A673 (cell line): Measurements from ENCODE around the gene TSPAN5. TPM values are rescaled to one million over a fixed set of nuclear protein-coding genes. Genes with fewer than 3 reads are reported as not detected.

Experiments used
- BruUV-seq: library from RNA; stranded (reverse); fragments of 400-500 nt; replicated peaks from 2 replicates; lab custom pipeline; 2021; lab: Mats Ljungman, UMichigan
- CTCF ChIA-PET: fragments of 300-600 bp; sonication (Branson Sonifier 250); formaldehyde crosslinking; loops from one replicate; lab custom pipeline; 2022; ENCODE audit warnings: antibody characterized with exemption; lab: Charles Lee
- POLR2A ChIA-PET: fragments of 300-600 bp; sonication (Branson Sonifier 250); formaldehyde crosslinking; loops from one replicate; lab custom pipeline; 2022; ENCODE audit warnings: antibody characterized with exemption; ENCODE audit not compliant: low non-redundant PET; lab: Charles Lee
- DNase-seq: peaks from one replicate; pipeline ENCODE4 v3.0.0-alpha.2; 2015; ENCODE audit warnings: low spot score
- H3K27ac ChIP-seq: fragments of 200-600 bp; sonication (generic); 2 replicates; pipeline ENCODE4 v1.5.1; 2016; ENCODE audit warnings: mixed run types, low read depth, mild to moderate bottlenecking, mixed read lengths, antibody characterized with exemption, low read length; ENCODE audit not compliant: poor library complexity, severe bottlenecking
- H3K27me3 ChIP-seq: fragments of 200-600 bp; sonication (generic); replicated peaks from 2 replicates; pipeline ENCODE4 v1.6.1; 2017; ENCODE audit warnings: mixed run types, low read depth, mild to moderate bottlenecking, mixed read lengths, antibody characterized with exemption, low read length; ENCODE audit not compliant: insufficient read depth, poor library complexity
- H3K36me3 ChIP-seq: fragments of 200-600 bp; sonication (generic); 2 replicates; pipeline ENCODE4 v1.6.1; 2016; ENCODE audit warnings: mixed run types, mild to moderate bottlenecking, mixed read lengths, antibody characterized with exemption, low read length; ENCODE audit not compliant: insufficient read depth, poor library complexity, severe bottlenecking
- H3K4me1 ChIP-seq: fragments of 200-600 bp; sonication (generic); 2 replicates; pipeline ENCODE4 v1.6.1; 2017; ENCODE audit warnings: mixed run types, mild to moderate bottlenecking, mixed read lengths, antibody characterized with exemption, low read length; ENCODE audit not compliant: insufficient read depth, poor library complexity, severe bottlenecking
- H3K4me3 ChIP-seq: fragments of 200-600 bp; sonication (generic); 2 replicates; pipeline ENCODE4 v1.5.1; 2016; ENCODE audit warnings: low read depth, mixed run types, mild to moderate bottlenecking, mixed read lengths, low read length; ENCODE audit not compliant: poor library complexity, severe bottlenecking
- H3K9me3 ChIP-seq: fragments of 200-600 bp; sonication (generic); 2 replicates; pipeline ENCODE4 v1.6.1; 2016; ENCODE audit warnings: mixed run types, low read depth, mild to moderate bottlenecking, mixed read lengths, antibody characterized with exemption, low read length; ENCODE audit not compliant: poor library complexity, severe bottlenecking
- CTCF ChIP-seq: fragments of 300-800, 200-600 bp; sonication (generic); conservative IDR thresholded peaks from 2 replicates; pipeline ENCODE4 v1.5.1; 2017; ENCODE audit warnings: low read depth, mild to moderate bottlenecking, antibody characterized with exemption, low read length, moderate library complexity, mixed read lengths
- EZH2 ChIP-seq: fragments of 200-600 bp; sonication (generic); IDR thresholded peaks from 2 replicates; pipeline ENCODE4 v1.6.1; 2017; ENCODE audit warnings: borderline replicate concordance, low read depth, mild to moderate bottlenecking, mixed read lengths, antibody characterized with exemption, low read length; ENCODE audit not compliant: poor library complexity, severe bottlenecking
- intact Hi-C: fragments of 100-400 bp; cut with micrococcal nuclease; formaldehyde crosslinking; loops from one replicate; pipeline ENCODE4 v1.10.0; 2022; ENCODE audit not compliant: unreplicated experiment
- total RNA-seq: library from RNA; stranded (reverse); gene quantifications from 2 replicates; pipeline ENCODE4 v1.2.3, GENCODE V29; 2021

Gene TSPAN5
- total RNA-seq, 1 experiment from 2014 or later: 15.2 TPM

- Histone ChIP-seq H3K36me3 (no peaks in the 10 kb centered on the region), H3K27me3 (no peaks in the 10 kb centered on the region), H3K4me1 (no peaks in the 10 kb centered on the region), H3K27ac (no peak overlapping the region), H3K9me3 (no peaks in the 10 kb centered on the region), H3K4me3 (no peak overlapping the region)
- CTCF ChIA-PET: no interaction called here
- intact Hi-C loops: no loop called here
- no peak for DNase-seq
- TF ChIP-seq CTCF (no peak), EZH2 (no peak)
- POLR2A ChIA-PET: interaction anchor here (0.6 kb wide), 1 partner anchor 67 kb away, joined by 3 read pairs; no protein-coding TSS in a partner anchor
- no TSS peak for BruUV-seq
These were observed 6.5 kb upstream of the TSPAN5 start for GRCh38 chr4:98664959-98665358.

DNA sequence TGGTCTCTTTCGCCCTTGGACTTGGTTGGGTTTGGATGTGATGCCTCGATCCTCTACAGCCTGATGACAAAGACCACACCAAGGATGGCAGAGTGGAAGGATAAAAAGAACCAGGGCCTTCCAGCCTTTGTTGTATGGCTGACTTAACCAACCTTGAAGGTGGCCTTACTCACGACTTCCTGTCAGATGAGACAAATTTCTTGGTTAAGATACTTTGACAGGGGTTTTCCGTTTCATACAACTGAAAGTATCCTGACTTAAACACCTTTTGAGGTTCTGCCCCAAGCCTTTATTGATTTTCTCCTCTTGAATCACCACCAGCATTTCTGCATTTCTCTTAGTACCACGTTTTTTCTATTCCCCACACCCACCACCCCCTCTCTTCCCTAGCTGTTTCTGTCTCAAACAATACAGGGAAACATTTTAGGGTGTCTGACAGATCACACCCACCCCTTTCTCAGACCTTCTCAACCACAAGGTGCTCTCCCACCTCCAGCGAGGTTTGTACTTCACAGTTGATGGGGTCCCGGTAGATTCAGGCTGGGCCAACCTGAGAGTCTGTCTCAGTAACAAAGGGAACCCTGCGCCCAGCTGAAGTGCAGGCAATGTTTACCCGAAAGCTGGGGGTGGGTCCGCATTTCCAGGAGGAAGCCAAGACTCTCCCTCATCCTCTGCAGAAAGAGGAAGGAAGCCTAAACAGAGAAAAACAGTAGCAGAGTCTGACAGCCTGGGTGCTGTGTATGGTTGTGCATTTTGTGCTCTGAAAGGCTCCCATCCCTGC lies 5.0 kb upstream of the TSPAN5 start:
- ChIA-PET POLR2A (no interaction called here), CTCF (no interaction called here)
- Histone ChIP-seq H3K27ac (no peak overlapping the region), H3K36me3 (no peaks in the 10 kb centered on the region), H3K27me3 (no peaks in the 10 kb centered on the region), H3K9me3 (no peaks in the 10 kb centered on the region), H3K4me1 (no peaks in the 10 kb centered on the region), H3K4me3 (no peak overlapping the region)
- intact Hi-C loops: no loop called here
- DNase-seq: no peak
- BruUV-seq: no TSS peak
- TF ChIP-seq EZH2 (no peak), CTCF (no peak)

DNA sequence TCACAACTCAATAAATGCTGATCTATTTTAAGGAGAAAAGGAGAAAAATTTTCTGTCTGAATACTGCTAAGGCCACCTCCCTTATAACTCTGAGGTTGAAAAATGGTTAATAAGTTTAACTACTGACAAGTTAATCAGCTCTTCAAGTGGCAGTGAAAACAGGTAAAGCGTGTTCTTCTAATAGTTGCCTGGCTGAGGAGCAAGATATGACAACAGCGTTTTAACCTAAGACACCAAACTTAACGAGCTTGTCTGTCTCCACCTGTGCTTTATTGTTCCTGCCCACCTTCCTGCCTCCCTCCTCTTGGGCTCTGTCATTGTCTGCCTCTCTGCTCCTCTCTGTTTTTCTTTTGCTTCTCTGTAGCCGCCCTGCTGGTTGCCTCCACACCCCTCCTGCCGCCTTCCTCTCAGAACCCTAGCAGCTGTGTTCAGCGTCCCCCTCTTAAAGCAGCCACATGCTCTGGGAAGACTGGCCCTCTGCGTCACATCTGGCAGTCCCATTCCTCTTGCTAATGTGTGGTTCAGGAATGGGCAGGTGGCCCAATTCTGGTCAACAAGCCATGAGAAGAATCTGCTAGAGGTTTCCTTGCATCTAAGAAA lies 4.3 kb upstream of the TSPAN5 start:
- DNase-seq: no peak
- no peak overlapping the region for H3K27ac ChIP-seq
- no TSS peak for BruUV-seq
- H3K27me3 ChIP-seq: no peaks in the 10 kb centered on the region
- TF ChIP-seq CTCF (no peak), EZH2 (no peak)
- H3K36me3 ChIP-seq: no peaks in the 10 kb centered on the region
- CTCF ChIA-PET: no interaction called here
- no peaks in the 10 kb centered on the region for H3K9me3 ChIP-seq
- intact Hi-C loops: no loop called here
- POLR2A ChIA-PET: no interaction called here
- no peak overlapping the region for H3K4me3 ChIP-seq
- no peaks in the 10 kb centered on the region for H3K4me1 ChIP-seq
